ENCODE measurements around the gene GJB6.

GJB6 gene

GRCh38 chr13:20198781-20199180 is 33.3 kb downstream of the GJB6 start:
- no peak for FAIRE-seq

GRCh38 chr13:20197361-20197834 is 34.7 kb downstream of the GJB6 start:
- DNase-seq (ENCODE audit: insufficient read length, low spot score) (no peak), FAIRE-seq (no peak)
- TF ChIP-seq CTCF (IDR thresholded peaks at IDR 0.05; ENCODE audit: insufficient read depth, missing control alignments) = peak; percentile 58

More at GRCh38 chr13:20198781-20199180, 33.3 kb downstream of the GJB6 start:
- DNase-seq (ENCODE audit: insufficient read length, low spot score) = no peak
- no peak for TF ChIP-seq CTCF (IDR thresholded peaks at IDR 0.05; ENCODE audit: insufficient read depth, missing control alignments)

- no peak for FAIRE-seq
- TF ChIP-seq CTCF (IDR thresholded peaks at IDR 0.05; ENCODE audit: insufficient read depth, missing control alignments) = no peak
- no peak for DNase-seq (ENCODE audit: insufficient read length, low spot score)
These were observed 36.3 kb downstream of the GJB6 start for GRCh38 chr13:20195801-20196200.

- no peak for FAIRE-seq
- DNase-seq (ENCODE audit: insufficient read length, low spot score) = no peak
- no peak for TF ChIP-seq CTCF (IDR thresholded peaks at IDR 0.05; ENCODE audit: insufficient read depth, missing control alignments)
These were observed 38.0 kb downstream of the GJB6 start for GRCh38 chr13:20193907-20194631.

- no peak for TF ChIP-seq CTCF (IDR thresholded peaks at IDR 0.05; ENCODE audit: insufficient read depth, missing control alignments)
- FAIRE-seq (no peak), DNase-seq (ENCODE audit: insufficient read length, low spot score) (no peak)
These were observed 38.8 kb downstream of the GJB6 start for GRCh38 chr13:20193162-20193906.

GRCh38 chr13:20192836-20193161 is 39.3 kb downstream of the GJB6 start, which contains the start of gene GJB2:
Gene GJB2, minus strand, starts transcription at chr13:20192938. Its CDS starts 3,357 bp downstream, at chr13:20189581.
- no peak for TF ChIP-seq CTCF (IDR thresholded peaks at IDR 0.05; ENCODE audit: insufficient read depth, missing control alignments)
- DNase-seq (ENCODE audit: insufficient read length, low spot score) (no peak), FAIRE-seq (no peak)
